Body of pancreas (tissue), 4 donors: ENCODE data around the gene PSMD13. TPM values are rescaled to one million over a fixed set of nuclear protein-coding genes. Genes with fewer than 3 reads are reported as not detected.

Experiments used
- ATAC-seq: fragments of 150-250 bp; one replicate; pipeline ENCODE4 v1.9.1; 2016
- DNase-seq, 4 donors: peaks; one replicate each; pipeline ENCODE4 v3.0.0-alpha.2; 2019
- H3K27ac ChIP-seq, 4 donors: fragments of 200-600 bp; sonication (generic); 1 replicate in 3 of 4; 2 replicates in 1 of 4; pipeline versions ENCODE4 v1.5.1 to v1.6.1; 2016 to 2019; ENCODE audit warnings: mild to moderate bottlenecking in 1 of 4, mixed read lengths in 1 of 4, moderate library complexity in 1 of 4
- H3K27me3 ChIP-seq, 2 donors: fragments of 200-600 bp; sonication (generic); one replicate each; pipeline ENCODE4 v1.6.0; 2016; ENCODE audit warnings: mild to moderate bottlenecking in 1 of 2
- H3K36me3 ChIP-seq, 2 donors: fragments of 200-600 bp; sonication (generic); replicated peaks in 1 of 2; 2 replicates each; pipeline ENCODE4 v1.5.1; 2016; ENCODE audit warnings: low read depth in 2 of 2; ENCODE audit not compliant: insufficient read depth in 1 of 2
- H3K4me1 ChIP-seq: fragments of 200-600 bp; sonication (generic); one replicate; pipeline ENCODE4 v1.6.0; 2016
- H3K4me3 ChIP-seq, 2 donors: fragments of 200-600 bp; sonication (generic); 1 replicate in 1 of 2; 2 replicates in 1 of 2; pipeline ENCODE4 v1.5.1; 2016 to 2019
- H3K9me3 ChIP-seq, 3 donors: fragments of 200-600 bp; sonication (generic); 1 replicate in 2 of 3; 2 replicates in 1 of 3; pipeline ENCODE4 v1.5.1; 2016
- POLR2A ChIP-seq, 3 donors: fragments of 450-650 bp; IDR thresholded peaks; one replicate each; pipeline ENCODE4 v1.6.1; 2016; ENCODE audit warnings: antibody characterized with exemption in 3 of 3, mild to moderate bottlenecking in 2 of 3
- WGBS, 2 donors: methylation state at CpG; one replicate each; pipeline ENCODE4 v1.1.5; 2017; 5-methylcytosine and 5-hydroxymethylcytosine counted together
- intact Hi-C: fragments of 100-400 bp; cut with DNase I; formaldehyde crosslinking; loops from one replicate; pipeline ENCODE4 v1.15.1; 2023
- total RNA-seq, 2 donors: library from RNA; depleted of rRNA; stranded (reverse); fragments of >200 nt; gene quantifications; one replicate each; pipeline ENCODE4 v1.1.0, GENCODE V29; 2016
- TF ChIP-seq, protein P1 (sequence below), 7 experiments: fragments of 450-650 bp in 4 of 7; fragments of 200-600 bp in 3 of 7; sonication (generic) in 3 of 7; IDR thresholded peaks; one replicate each; pipeline ENCODE4 v1.5.1; 2016 to 2019; ENCODE audit warnings: antibody characterized with exemption in 7 of 7

PSMD13 gene
- total RNA-seq, 2 donors from 2014 or later: 40.2 to 52.4 TPM

DNA sequence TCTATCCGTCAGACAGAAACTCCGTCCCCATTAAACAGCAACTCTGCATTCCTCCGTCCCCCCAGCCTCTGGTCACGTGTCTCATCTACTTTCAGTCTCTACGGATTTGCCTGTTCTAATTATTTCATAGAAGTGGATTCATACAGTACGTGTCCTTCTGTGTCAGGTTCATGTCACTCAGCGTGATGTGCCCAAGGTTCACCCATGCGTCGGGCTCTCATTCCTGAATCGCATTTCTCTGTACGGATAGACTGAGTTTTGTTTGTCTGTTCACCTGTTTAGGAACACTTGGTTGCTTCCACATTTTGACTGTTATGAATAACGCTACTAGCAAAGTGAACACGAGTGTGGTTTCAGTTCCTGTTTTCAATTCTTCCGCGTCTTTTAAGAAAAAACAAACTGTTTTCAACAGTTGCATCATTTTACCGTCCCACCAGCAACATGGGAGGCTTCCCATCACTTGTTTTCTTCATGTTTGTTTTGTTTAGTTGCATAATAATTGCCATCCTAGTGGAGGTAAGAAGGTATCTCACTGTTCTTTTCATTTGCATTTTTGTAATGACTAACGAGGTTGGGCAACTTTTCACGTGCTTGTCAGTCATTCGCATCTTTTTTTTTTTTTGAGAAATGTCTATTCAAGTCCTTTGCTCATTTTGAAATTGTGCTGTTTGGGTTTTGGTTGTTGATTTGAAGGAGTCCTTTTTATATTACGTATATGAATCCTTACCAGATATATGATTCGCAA lies 32.5 kb downstream of the PSMD13 start:
- Histone ChIP-seq H3K4me3 (no peak overlapping the region), H3K9me3 (no peaks in the 10 kb centered on the region), H3K36me3 (no peaks in the 10 kb centered on the region), H3K4me1 (no peaks in the 10 kb centered on the region), H3K27ac (peak overlapping the region in 2 of 4 donors; percentile 43 to 70), H3K27me3 (no peaks in the 10 kb centered on the region)
- DNase-seq (peak in 1 of 4 donors; percentile 44), ATAC-seq (peak; percentile 41)
- WGBS, 2 donors: 46 to 59% methylated on average over 21 of the region's 21 CpGs
- peak in 1 of 3 donors; percentile 13 for TF ChIP-seq POLR2A (IDR thresholded peaks at IDR 0.05)
- TF ChIP-seq, protein P1, sequence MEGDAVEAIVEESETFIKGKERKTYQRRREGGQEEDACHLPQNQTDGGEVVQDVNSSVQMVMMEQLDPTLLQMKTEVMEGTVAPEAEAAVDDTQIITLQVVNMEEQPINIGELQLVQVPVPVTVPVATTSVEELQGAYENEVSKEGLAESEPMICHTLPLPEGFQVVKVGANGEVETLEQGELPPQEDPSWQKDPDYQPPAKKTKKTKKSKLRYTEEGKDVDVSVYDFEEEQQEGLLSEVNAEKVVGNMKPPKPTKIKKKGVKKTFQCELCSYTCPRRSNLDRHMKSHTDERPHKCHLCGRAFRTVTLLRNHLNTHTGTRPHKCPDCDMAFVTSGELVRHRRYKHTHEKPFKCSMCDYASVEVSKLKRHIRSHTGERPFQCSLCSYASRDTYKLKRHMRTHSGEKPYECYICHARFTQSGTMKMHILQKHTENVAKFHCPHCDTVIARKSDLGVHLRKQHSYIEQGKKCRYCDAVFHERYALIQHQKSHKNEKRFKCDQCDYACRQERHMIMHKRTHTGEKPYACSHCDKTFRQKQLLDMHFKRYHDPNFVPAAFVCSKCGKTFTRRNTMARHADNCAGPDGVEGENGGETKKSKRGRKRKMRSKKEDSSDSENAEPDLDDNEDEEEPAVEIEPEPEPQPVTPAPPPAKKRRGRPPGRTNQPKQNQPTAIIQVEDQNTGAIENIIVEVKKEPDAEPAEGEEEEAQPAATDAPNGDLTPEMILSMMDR (IDR thresholded peaks at IDR 0.05): peak in 2 of 7 experiments; percentile 5 to 9
- intact Hi-C loops: no loop called here

DNA sequence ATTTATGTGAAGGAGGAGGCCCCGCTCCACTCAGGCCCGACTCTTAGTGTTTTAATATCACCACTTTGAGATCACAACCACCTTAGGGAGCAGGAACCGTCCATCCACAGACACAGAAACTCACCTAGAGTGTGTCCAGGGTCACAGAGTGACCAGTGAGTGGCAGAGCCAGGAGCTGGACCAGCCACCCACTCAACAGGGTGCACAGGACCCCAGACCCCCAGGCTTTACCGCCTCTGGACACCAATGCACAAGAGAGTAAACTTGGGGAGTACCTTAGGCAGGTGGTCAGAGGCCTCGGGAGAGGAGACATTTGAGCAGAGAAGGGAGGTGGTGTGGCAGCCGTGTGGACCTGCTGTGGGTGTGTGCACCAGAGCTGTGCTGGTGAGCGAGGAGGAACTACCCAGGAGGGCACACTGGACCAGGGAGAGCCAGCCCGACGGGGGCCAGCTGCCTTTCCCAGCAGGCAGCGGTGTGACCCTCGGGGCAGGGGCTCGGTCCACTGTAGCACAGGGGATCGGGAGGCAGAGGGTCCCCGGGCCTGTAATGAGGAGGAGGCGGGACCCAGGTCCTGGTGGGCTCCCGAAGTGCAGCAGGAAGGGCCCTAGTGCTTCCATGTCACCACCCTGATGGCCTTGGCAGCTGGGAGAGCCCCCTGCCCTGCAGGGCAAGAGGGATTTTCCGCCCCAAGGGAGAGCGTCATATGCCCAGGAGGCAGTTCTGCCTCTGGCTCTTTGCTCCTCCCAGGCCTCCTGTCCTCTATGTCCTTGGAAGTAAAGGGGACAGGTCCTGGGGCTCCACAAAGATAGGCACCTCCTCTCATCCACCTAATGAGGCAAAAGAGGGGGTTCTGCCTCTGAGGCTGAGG lies 33.9 kb downstream of the PSMD13 start:
- Histone ChIP-seq H3K9me3 (no peaks in the 10 kb centered on the region), H3K4me1 (no peaks in the 10 kb centered on the region), H3K27ac (no peak overlapping the region), H3K36me3 (no peaks in the 10 kb centered on the region), H3K27me3 (no peaks in the 10 kb centered on the region), H3K4me3 (no peak overlapping the region)
- 71 to 81% methylated on average over 11 to 18 of the region's 18 CpGs for WGBS, 2 donors
- ATAC-seq (no peak), DNase-seq (no peak)
- intact Hi-C loops: no loop called here
- TF ChIP-seq POLR2A (IDR thresholded peaks at IDR 0.05): no peak
- TF ChIP-seq, protein P1 (IDR thresholded peaks at IDR 0.05): no peak

DNA sequence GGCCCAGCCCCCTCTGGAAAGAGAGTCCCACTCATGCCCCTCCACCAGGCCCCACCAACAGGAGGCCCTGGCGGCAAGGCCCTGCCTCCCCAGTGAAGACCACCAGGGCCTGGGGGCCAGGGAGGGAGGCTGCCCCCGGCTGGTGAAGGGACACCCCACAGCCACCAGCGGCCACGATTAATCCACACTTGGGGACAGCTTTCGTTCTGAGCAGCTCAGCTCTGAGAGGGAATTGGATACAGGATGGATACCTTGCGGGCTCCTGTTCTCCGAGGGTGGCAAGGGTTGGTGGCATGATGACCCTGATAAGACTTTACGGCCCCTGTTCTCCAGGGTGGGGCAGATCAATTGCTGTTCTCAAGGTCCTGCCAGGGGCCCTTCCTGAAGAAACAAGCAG lies 34.5 kb downstream of the PSMD13 start:
- WGBS, 2 donors: 13 to 70% methylated on average over 1 to 8 of the region's 8 CpGs
- Histone ChIP-seq H3K27ac (no peak overlapping the region), H3K4me1 (no peaks in the 10 kb centered on the region), H3K9me3 (no peaks in the 10 kb centered on the region), H3K36me3 (no peaks in the 10 kb centered on the region), H3K4me3 (no peak overlapping the region), H3K27me3 (no peaks in the 10 kb centered on the region)
- intact Hi-C loops: no loop called here
- no peak for TF ChIP-seq POLR2A (IDR thresholded peaks at IDR 0.05)
- TF ChIP-seq, protein P1 (IDR thresholded peaks at IDR 0.05): no peak
- DNase-seq: no peak
- no peak for ATAC-seq

DNA sequence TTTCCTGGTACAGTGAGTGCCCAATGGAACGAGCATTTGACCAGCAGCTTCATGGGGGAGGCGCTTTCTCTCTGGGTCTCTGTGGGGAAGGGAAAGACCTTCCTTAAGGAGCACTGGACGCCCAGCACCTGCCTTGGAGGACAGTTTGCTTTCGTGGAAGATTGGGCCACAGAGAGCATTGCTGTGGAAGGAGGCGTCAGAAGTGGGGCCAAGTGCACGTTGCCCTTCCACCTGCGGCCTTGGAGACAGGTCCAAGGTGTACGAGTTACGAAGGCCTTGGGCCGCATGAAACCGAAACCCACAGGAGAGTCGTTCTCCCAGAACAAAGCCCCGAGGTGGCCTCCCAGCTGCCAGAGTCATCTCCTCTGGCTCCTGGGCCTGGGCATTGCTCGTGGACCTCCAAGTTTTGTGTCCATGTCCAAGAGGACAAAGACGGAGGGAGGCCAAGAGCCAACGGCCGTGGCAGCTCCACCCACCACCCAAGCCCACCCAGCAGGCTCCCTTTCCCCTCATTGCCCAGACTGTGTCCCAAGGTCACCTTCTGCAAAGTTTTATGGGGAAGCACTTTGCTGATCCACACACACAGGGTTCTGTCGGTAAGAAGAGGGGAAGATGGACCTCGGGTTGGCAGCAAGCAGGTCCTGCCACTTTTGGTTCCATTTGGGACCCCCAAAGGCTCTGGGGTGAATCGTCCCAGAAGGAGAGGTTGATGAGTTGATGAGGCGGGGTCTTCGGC lies 35.6 kb downstream of the PSMD13 start:
- H3K36me3 ChIP-seq: no peaks in the 10 kb centered on the region
- H3K4me1 ChIP-seq: no peaks in the 10 kb centered on the region
- no peak for ATAC-seq
- H3K27me3 ChIP-seq: no peaks in the 10 kb centered on the region
- no peaks in the 10 kb centered on the region for H3K9me3 ChIP-seq
- H3K27ac ChIP-seq: no peak overlapping the region
- WGBS, 2 donors: 87% methylated on average over 16 to 22 of the region's 22 CpGs
- intact Hi-C loops: no loop called here
- no peak overlapping the region for H3K4me3 ChIP-seq
- TF ChIP-seq, protein P1 (IDR thresholded peaks at IDR 0.05): no peak
- no peak for TF ChIP-seq POLR2A (IDR thresholded peaks at IDR 0.05)
- no peak for DNase-seq
